ENCODE measurements around the gene SP140.

Gene SP140
- 3.7 to 20.7 (median 7.0) reads per million in 17 experiments for total RNA-seq

GRCh38 chr2:230225486-230225885, at the start of gene SP140:
SP140 (plus strand) TSS chr2:230225736; CDS start chr2:230225845, 109 bp downstream.
- DNase-seq, result peak; percentile 76 to 88 (median 86)

- DNase-seq, result no peak
Observed at GRCh38 chr2:230176996-230177395, 48.5 kb upstream of the SP140 start.

GRCh38 chr2:230178546-230179485, 46.7 kb upstream of the SP140 start:
- DNase-seq, result no peak

- no peak for DNase-seq
Observed at GRCh38 chr2:230179907-230180306, 45.6 kb upstream of the SP140 start.

- DNase-seq, result no peak
Observed at GRCh38 chr2:230181195-230181594, 44.3 kb upstream of the SP140 start.

- no peak for DNase-seq
Observed at GRCh38 chr2:230184727-230185578, 40.6 kb upstream of the SP140 start.

- no peak for DNase-seq
Observed at GRCh38 chr2:230202430-230203109, 23.0 kb upstream of the SP140 start.

GRCh38 chr2:230203110-230203676, 22.3 kb upstream of the SP140 start:
- no peak for DNase-seq

GRCh38 chr2:230205034-230205433, 20.5 kb upstream of the SP140 start:
- DNase-seq, result no peak

- no peak for DNase-seq
Observed at GRCh38 chr2:230205721-230206120, 19.8 kb upstream of the SP140 start.

GRCh38 chr2:230208576-230208975, 17.0 kb upstream of the SP140 start:
- no peak for DNase-seq

- DNase-seq, result peak; percentile 21 to 62 (median 48)
Observed at GRCh38 chr2:230209422-230210051, 16.0 kb upstream of the SP140 start.

GRCh38 chr2:230216489-230216888, 9.0 kb upstream of the SP140 start:
- DNase-seq, result no peak

- no peak for DNase-seq
Observed at GRCh38 chr2:230217424-230217823, 8.1 kb upstream of the SP140 start.

- DNase-seq, result peak; percentile 56 to 87 (median 70)
Observed at GRCh38 chr2:230218421-230218820, 7.1 kb upstream of the SP140 start.

GRCh38 chr2:230219419-230220331, 5.9 kb upstream of the SP140 start, which contains the start of gene SP110:
SP110 (minus strand) TSS chr2:230219984; CDS start chr2:230216927, 3,057 bp downstream.
- DNase-seq, result peak; percentile 85 to 92 (median 91)

- DNase-seq, result no peak
Observed at GRCh38 chr2:230220347-230220969, 5.1 kb upstream of the SP140 start.

GRCh38 chr2:230221493-230221892, 4.0 kb upstream of the SP140 start:
- DNase-seq, result no peak

- peak in 2 of 4 experiments; percentile 16 to 30 for DNase-seq
Observed at GRCh38 chr2:230222829-230223228, 2.7 kb upstream of the SP140 start.

- peak in 2 of 4 experiments; percentile 39 to 47 for DNase-seq
Observed at GRCh38 chr2:230224458-230224857, 1.1 kb upstream of the SP140 start.

Data from suppressor macrophage (primary cell).